Measurements from ENCODE around the gene ERICH6.

ERICH6 gene

DNA sequence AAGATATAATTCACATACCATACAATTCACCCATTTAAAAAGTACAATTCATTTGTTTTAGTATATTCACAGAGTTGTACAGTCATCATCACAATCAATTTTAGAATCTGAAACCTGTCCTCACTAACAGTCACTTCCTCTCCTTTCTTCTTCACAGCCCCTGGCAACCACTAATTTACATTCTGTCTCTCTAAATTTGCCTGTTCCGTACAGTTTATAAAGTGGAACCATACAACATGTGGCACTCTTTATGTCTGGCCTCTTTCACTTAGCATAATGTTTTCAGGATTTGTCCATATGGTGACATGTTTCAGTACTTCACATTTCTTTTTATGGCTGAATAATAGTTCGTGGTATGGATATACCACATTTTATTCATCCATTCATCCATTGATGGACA lies 22.7 kb downstream of the ERICH6 start:
- peak in 2 of 3 donors; percentile 64 to 84 for DNase-seq

DNA sequence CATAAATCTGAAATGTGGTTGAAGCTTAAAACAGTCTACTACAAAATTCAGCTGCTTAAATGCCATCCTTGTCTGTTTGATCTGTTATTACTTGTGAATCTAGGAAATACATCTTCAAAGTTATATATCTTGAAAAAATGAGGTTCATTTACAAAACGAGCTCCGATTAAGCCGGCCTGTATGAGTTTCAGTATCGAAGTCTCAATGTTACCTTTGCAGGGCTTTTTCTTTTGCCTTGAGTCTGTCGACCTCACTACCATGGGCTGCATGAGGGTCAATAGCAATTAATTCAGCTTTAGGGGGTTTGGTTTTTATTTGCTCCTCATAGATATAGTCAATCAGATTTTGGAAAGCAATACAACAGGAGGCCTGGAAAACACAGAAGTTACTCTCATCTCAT lies 23.2 kb downstream of the ERICH6 start:
- Histone ChIP-seq H3K9me3 (ENCODE audit: control extremely low read depth in 1 of 5, control insufficient read depth in 4 of 5, insufficient read depth in 2 of 5, low read depth in 1 of 5, low read length in 4 of 5) (peaks cover 0 to 11% (median 4%) of the 10 kb centered on the region in 5 experiments), H3K36me3 (ENCODE audit: control insufficient read depth in 4 of 4, insufficient read depth in 4 of 4, low read length in 3 of 4) (no peaks in the 10 kb centered on the region), H3K27me3 (replicated peaks in 2 of 5; ENCODE audit: control insufficient read depth in 4 of 5, insufficient read depth in 5 of 5, low read length in 4 of 5) (no peaks in the 10 kb centered on the region), H3K4me1 (ENCODE audit: control extremely low read depth in 1 of 4, control insufficient read depth in 4 of 4, insufficient read depth in 4 of 4, low read length in 3 of 4) (peaks cover 3 to 9% (median 6%) of the 10 kb centered on the region in 4 experiments), H3K4me3 (ENCODE audit: control insufficient read depth in 1 of 7, extremely low read depth in 1 of 7, insufficient read depth in 4 of 7, low read depth in 2 of 7, low read length in 6 of 7) (no peak overlapping the region), H3K27ac (ENCODE audit: insufficient read depth in 1 of 2, low read depth in 1 of 2, low read length in 2 of 2, poor library complexity in 1 of 2, severe bottlenecking in 2 of 2) (no peak overlapping the region)
- DNase-seq: no peak
- ChIA-PET POLR2A (no interaction called here), CTCF (interaction anchor here (0.5 to 1.3 kb wide), 3 partner anchors 12 to 67 kb away, joined by 3 read pairs; no protein-coding TSS in a partner anchor)
- WGBS (ENCODE audit: insufficient coverage): no CpG with 5 or more reads among the region's 5 CpGs

More for the DNA sequence above, 22.7 kb downstream of the ERICH6 start:
- H3K4me1 ChIP-seq (ENCODE audit: control extremely low read depth in 1 of 4, control insufficient read depth in 4 of 4, insufficient read depth in 4 of 4, low read length in 3 of 4): peaks cover 3 to 9% (median 6%) of the 10 kb centered on the region in 4 experiments
- WGBS (ENCODE audit: insufficient coverage): no CpG with 5 or more reads among the region's 2 CpGs
- H3K27me3 ChIP-seq (replicated peaks in 2 of 5; ENCODE audit: control insufficient read depth in 4 of 5, insufficient read depth in 5 of 5, low read length in 4 of 5): no peaks in the 10 kb centered on the region
- H3K9me3 ChIP-seq (ENCODE audit: control extremely low read depth in 1 of 5, control insufficient read depth in 4 of 5, insufficient read depth in 2 of 5, low read depth in 1 of 5, low read length in 4 of 5): peaks cover 0 to 8% (median 4%) of the 10 kb centered on the region in 5 experiments
- CTCF ChIA-PET: interaction anchor here (1.2 to 1.3 kb wide), 2 partner anchors 12 to 16 kb away, joined by 3 read pairs; no protein-coding TSS in a partner anchor
- H3K36me3 ChIP-seq (ENCODE audit: control insufficient read depth in 4 of 4, insufficient read depth in 4 of 4, low read length in 3 of 4): no peaks in the 10 kb centered on the region
- peak overlapping the region in 1 of 2 experiments; percentile 46 for H3K27ac ChIP-seq (ENCODE audit: insufficient read depth in 1 of 2, low read depth in 1 of 2, low read length in 2 of 2, poor library complexity in 1 of 2, severe bottlenecking in 2 of 2)
- no peak overlapping the region for H3K4me3 ChIP-seq (ENCODE audit: control insufficient read depth in 1 of 7, extremely low read depth in 1 of 7, insufficient read depth in 4 of 7, low read depth in 2 of 7, low read length in 6 of 7)
- POLR2A ChIA-PET: no interaction called here

DNA sequence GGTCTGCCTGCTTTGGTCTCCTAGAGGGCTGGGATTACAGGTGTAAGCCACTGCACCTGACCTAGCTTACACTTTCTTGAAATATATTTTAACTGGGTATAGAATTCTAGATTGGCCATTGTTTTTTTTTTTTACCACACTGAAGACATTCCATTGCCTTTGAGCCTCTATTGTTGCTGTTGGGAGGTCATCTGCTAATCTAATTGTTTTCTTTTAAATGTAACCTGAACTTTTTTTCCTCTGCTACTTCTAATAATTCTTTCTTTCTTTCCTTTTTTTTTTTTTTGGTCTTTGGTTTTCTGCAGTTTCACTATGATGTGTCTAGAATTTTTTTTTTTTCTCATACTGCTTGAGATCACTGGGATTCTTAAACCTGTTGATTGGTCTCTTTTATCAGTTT lies 28.1 kb downstream of the ERICH6 start:
- H3K4me1 ChIP-seq (ENCODE audit: control extremely low read depth in 1 of 4, control insufficient read depth in 4 of 4, insufficient read depth in 4 of 4, low read length in 3 of 4): no peaks in the 10 kb centered on the region
- no peaks in the 10 kb centered on the region for H3K36me3 ChIP-seq (ENCODE audit: control insufficient read depth in 4 of 4, insufficient read depth in 4 of 4, low read length in 3 of 4)
- H3K4me3 ChIP-seq (ENCODE audit: control insufficient read depth in 1 of 7, extremely low read depth in 1 of 7, insufficient read depth in 4 of 7, low read depth in 2 of 7, low read length in 6 of 7): no peak overlapping the region
- peak in 2 of 3 donors; percentile 28 to 49 for DNase-seq
- H3K9me3 ChIP-seq (ENCODE audit: control extremely low read depth in 1 of 5, control insufficient read depth in 4 of 5, insufficient read depth in 2 of 5, low read depth in 1 of 5, low read length in 4 of 5): peaks cover 0 to 19% (median 4%) of the 10 kb centered on the region in 5 experiments
- H3K27ac ChIP-seq (ENCODE audit: insufficient read depth in 1 of 2, low read depth in 1 of 2, low read length in 2 of 2, poor library complexity in 1 of 2, severe bottlenecking in 2 of 2): no peak overlapping the region
- H3K27me3 ChIP-seq (replicated peaks in 2 of 5; ENCODE audit: control insufficient read depth in 4 of 5, insufficient read depth in 5 of 5, low read length in 4 of 5): no peaks in the 10 kb centered on the region
- ChIA-PET POLR2A (no interaction called here), CTCF (no interaction called here)

DNA sequence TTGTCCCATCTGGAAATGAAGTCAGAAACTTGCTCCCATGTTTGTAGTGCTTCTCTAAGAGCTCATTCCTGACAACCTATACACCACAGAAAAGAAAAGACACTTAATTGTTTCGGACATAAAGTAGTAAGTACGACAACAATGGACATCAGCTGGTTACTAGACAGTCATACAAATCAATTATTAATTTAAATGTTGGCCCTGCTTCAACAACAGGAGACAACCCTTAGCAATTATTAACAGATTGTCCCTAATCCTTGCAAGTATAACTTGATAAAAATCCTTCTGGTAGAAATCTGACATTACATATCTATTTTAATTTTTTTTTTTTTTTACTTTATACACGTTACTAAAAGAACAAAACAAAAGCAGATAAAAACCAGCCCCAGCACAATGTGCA lies 29.8 kb downstream of the ERICH6 start:
- H3K36me3 ChIP-seq (ENCODE audit: control insufficient read depth in 4 of 4, insufficient read depth in 4 of 4, low read length in 3 of 4): no peaks in the 10 kb centered on the region
- ChIA-PET CTCF (interaction anchor here (0.7 to 0.8 kb wide), 2 partner anchors 17 to 105 kb away, joined by 3 read pairs; no protein-coding TSS in a partner anchor), POLR2A (no interaction called here)
- no peaks in the 10 kb centered on the region for H3K27me3 ChIP-seq (replicated peaks in 2 of 5; ENCODE audit: control insufficient read depth in 4 of 5, insufficient read depth in 5 of 5, low read length in 4 of 5)
- WGBS (ENCODE audit: insufficient coverage): 100% methylated on average over 1 of the region's 3 CpGs
- no peaks in the 10 kb centered on the region for H3K4me1 ChIP-seq (ENCODE audit: control extremely low read depth in 1 of 4, control insufficient read depth in 4 of 4, insufficient read depth in 4 of 4, low read length in 3 of 4)
- H3K4me3 ChIP-seq (ENCODE audit: control insufficient read depth in 1 of 7, extremely low read depth in 1 of 7, insufficient read depth in 4 of 7, low read depth in 2 of 7, low read length in 6 of 7): no peak overlapping the region
- peaks cover 0 to 19% (median 4%) of the 10 kb centered on the region in 5 experiments for H3K9me3 ChIP-seq (ENCODE audit: control extremely low read depth in 1 of 5, control insufficient read depth in 4 of 5, insufficient read depth in 2 of 5, low read depth in 1 of 5, low read length in 4 of 5)
- no peak overlapping the region for H3K27ac ChIP-seq (ENCODE audit: insufficient read depth in 1 of 2, low read depth in 1 of 2, low read length in 2 of 2, poor library complexity in 1 of 2, severe bottlenecking in 2 of 2)
- DNase-seq: no peak

DNA sequence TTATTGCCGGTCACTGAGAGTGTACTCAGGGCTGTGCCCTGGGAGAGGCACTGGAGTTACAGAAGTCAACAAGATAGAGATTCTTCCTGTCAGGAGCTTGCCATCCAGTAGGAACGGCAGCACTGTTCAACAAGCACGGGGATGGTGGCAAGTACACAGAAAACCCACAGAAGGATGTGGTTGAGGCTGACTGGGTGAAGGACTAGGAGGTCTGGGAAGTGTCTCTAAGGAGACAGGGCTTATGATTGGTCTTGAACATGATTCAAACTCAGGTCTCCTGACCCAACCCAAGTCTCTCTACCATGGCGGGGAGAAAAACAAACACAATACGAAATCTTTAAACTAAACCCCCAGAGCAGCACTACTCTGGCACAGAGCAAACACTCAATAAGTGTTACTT lies 37.6 kb downstream of the ERICH6 start:
- Histone ChIP-seq H3K4me1 (ENCODE audit: control extremely low read depth in 1 of 4, control insufficient read depth in 4 of 4, insufficient read depth in 4 of 4, low read length in 3 of 4) (peaks cover 0 to 11% (median 10%) of the 10 kb centered on the region in 4 experiments), H3K36me3 (ENCODE audit: control insufficient read depth in 4 of 4, insufficient read depth in 4 of 4, low read length in 3 of 4) (no peaks in the 10 kb centered on the region), H3K27ac (ENCODE audit: insufficient read depth in 1 of 2, low read depth in 1 of 2, low read length in 2 of 2, poor library complexity in 1 of 2, severe bottlenecking in 2 of 2) (no peak overlapping the region), H3K4me3 (ENCODE audit: control insufficient read depth in 1 of 7, extremely low read depth in 1 of 7, insufficient read depth in 4 of 7, low read depth in 2 of 7, low read length in 6 of 7) (no peak overlapping the region), H3K9me3 (ENCODE audit: control extremely low read depth in 1 of 5, control insufficient read depth in 4 of 5, insufficient read depth in 2 of 5, low read depth in 1 of 5, low read length in 4 of 5) (no peaks in the 10 kb centered on the region), H3K27me3 (replicated peaks in 2 of 5; ENCODE audit: control insufficient read depth in 4 of 5, insufficient read depth in 5 of 5, low read length in 4 of 5) (no peaks in the 10 kb centered on the region)
- 39% methylated on average over 3 of the region's 5 CpGs for WGBS (ENCODE audit: insufficient coverage)
- ChIA-PET CTCF (no interaction called here), POLR2A (no interaction called here)
- DNase-seq: peak in 2 of 3 donors; percentile 21 to 27

DNA sequence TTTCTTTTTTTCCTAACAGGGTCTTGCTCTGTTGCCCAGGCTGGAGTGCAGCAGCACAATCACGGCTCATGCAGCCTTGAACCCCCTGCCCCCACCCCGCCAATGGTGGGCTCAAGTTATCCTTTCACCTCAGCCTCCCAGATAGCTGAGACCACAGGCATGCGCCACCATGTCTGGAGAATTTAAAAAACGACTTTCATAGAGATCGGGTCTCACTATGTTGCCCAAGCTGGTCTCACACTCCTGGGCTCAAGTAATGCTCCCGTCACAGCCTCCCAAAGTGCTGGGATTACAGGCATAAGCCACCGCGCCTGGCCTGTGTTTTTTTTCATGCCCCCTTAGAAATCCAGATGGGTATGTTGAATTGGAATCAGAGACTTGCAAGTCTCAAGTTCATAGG lies 40.3 kb downstream of the ERICH6 start:
- CTCF ChIA-PET: no interaction called here
- no peak for DNase-seq
- Histone ChIP-seq H3K36me3 (ENCODE audit: control insufficient read depth in 4 of 4, insufficient read depth in 4 of 4, low read length in 3 of 4) (no peaks in the 10 kb centered on the region), H3K4me3 (ENCODE audit: control insufficient read depth in 1 of 7, extremely low read depth in 1 of 7, insufficient read depth in 4 of 7, low read depth in 2 of 7, low read length in 6 of 7) (no peak overlapping the region), H3K9me3 (ENCODE audit: control extremely low read depth in 1 of 5, control insufficient read depth in 4 of 5, insufficient read depth in 2 of 5, low read depth in 1 of 5, low read length in 4 of 5) (no peaks in the 10 kb centered on the region), H3K4me1 (ENCODE audit: control extremely low read depth in 1 of 4, control insufficient read depth in 4 of 4, insufficient read depth in 4 of 4, low read length in 3 of 4) (peaks cover 0 to 11% (median 10%) of the 10 kb centered on the region in 4 experiments), H3K27ac (ENCODE audit: insufficient read depth in 1 of 2, low read depth in 1 of 2, low read length in 2 of 2, poor library complexity in 1 of 2, severe bottlenecking in 2 of 2) (no peak overlapping the region), H3K27me3 (replicated peaks in 2 of 5; ENCODE audit: control insufficient read depth in 4 of 5, insufficient read depth in 5 of 5, low read length in 4 of 5) (no peaks in the 10 kb centered on the region)
- POLR2A ChIA-PET: no interaction called here
- 96% methylated on average over 8 of the region's 8 CpGs for whole genome bisulfite sequencing (ENCODE audit: insufficient coverage)

DNA sequence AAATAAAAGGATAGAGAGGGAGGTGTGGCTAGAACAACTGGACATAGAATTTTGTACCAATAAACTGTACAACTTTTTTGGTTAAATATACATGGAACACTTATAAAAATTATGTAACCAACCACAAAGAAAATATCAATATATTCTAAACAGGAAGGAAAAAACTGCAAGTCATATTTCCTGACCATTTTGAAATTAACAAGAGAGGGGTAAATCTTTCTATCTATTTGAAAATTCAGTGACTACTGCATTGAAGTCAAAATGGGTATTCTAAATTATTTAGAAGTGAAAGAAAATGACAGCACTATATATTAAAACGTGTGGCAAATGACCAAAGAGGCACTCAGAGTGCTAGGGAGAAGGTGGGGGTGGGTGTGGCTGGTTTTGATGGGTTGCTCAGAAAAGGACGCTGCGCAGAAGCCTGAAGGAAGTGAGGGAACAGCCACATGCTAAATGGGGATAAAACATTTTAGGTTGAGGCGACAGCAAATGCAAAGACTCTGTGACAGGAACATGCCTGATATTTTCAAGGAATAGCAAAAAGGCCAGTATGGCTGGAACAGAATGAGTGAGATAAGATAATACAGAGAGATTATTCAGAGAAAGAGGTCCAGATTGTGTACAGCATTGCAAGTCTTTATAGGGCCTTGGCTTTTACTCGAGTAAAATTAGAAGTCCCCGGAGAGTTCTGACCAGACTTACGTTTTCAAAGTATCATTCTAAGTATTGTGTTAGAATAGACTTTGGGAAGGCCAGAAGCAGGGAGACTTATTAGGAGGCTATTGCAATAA lies 41.1 kb downstream of the ERICH6 start:
- no peak overlapping the region for H3K27ac ChIP-seq (ENCODE audit: insufficient read depth in 1 of 2, low read depth in 1 of 2, low read length in 2 of 2, poor library complexity in 1 of 2, severe bottlenecking in 2 of 2)
- H3K4me1 ChIP-seq (ENCODE audit: control extremely low read depth in 1 of 4, control insufficient read depth in 4 of 4, insufficient read depth in 4 of 4, low read length in 3 of 4): peaks cover 0 to 11% (median 10%) of the 10 kb centered on the region in 4 experiments
- peak in 2 of 3 donors; percentile 40 to 50 for DNase-seq
- H3K4me3 ChIP-seq (ENCODE audit: control insufficient read depth in 1 of 7, extremely low read depth in 1 of 7, insufficient read depth in 4 of 7, low read depth in 2 of 7, low read length in 6 of 7): no peak overlapping the region
- no peaks in the 10 kb centered on the region for H3K36me3 ChIP-seq (ENCODE audit: control insufficient read depth in 4 of 4, insufficient read depth in 4 of 4, low read length in 3 of 4)
- POLR2A ChIA-PET: no interaction called here
- no peaks in the 10 kb centered on the region for H3K9me3 ChIP-seq (ENCODE audit: control extremely low read depth in 1 of 5, control insufficient read depth in 4 of 5, insufficient read depth in 2 of 5, low read depth in 1 of 5, low read length in 4 of 5)
- no peaks in the 10 kb centered on the region for H3K27me3 ChIP-seq (replicated peaks in 2 of 5; ENCODE audit: control insufficient read depth in 4 of 5, insufficient read depth in 5 of 5, low read length in 4 of 5)
- 35% methylated on average over 5 of the region's 7 CpGs for WGBS (ENCODE audit: insufficient coverage)
- CTCF ChIA-PET: no interaction called here
